PFSK-1 (cell line): ENCODE measurements around the gene RALB.

Source experiments
- POLR2AphosphoS5 ChIP-seq: IDR thresholded peaks from 2 replicates; pipeline ENCODE4 v1.6.1; 2012; ENCODE audit warnings: low read depth, mild to moderate bottlenecking, control low read depth, low read length, moderate library complexity
- REST ChIP-seq, 2 experiments: IDR thresholded peaks; 2 replicates each; pipeline versions ENCODE4 v1.6.1 to v1.8.0; 2011 to 2012; ENCODE audit warnings: low read depth in 2 of 2, low read length in 2 of 2, control low read depth in 1 of 2, inconsistent platforms in 1 of 2, mild to moderate bottlenecking in 1 of 2, moderate library complexity in 1 of 2; ENCODE audit not compliant: insufficient read depth in 1 of 2

GRCh38 chr2:120301284-120301683 lies 48.6 kb downstream of the RALB start:
- TF ChIP-seq POLR2AphosphoS5 (no peak), REST (IDR thresholded peaks at IDR 0.05; ENCODE audit: insufficient read depth in 1 of 2, low read depth in 2 of 2, low read length in 2 of 2) (no peak)
